ENCODE results near the gene DNAJC18.

DNA sequence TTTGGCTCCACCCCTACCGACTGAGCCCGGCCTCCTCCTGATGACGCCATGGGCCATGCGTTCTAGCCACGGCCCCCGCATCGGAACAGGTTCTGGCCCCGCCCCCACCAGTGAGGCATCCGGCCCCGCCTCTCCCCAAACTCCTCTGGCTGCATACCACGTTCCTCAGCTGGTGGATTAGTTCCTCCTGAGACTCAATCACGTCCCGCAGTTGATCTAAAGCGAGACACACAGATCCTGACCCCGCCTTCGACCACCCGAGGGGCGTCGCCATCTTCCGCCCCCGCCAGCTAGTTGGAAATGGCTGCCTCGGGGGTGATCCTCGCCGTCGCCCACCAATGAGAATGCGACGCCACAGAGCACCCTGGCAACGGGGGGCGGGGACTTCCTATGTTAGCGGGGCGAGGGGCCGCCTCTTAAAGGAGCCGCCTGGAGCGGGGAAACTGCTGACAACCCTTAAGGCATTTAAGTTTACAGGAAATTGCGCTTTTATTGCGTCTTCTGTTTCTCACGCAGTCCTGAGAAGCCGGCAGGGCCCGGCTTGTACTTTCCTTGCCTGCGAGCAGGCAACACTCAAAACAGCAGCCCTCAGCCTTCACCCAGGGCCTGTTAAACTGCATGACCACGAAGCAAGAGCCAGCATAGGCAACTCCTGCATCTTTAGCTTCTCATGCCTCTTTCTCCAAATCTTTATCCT, 35.4 kb downstream of the DNAJC18 start, which contains the start of gene SPATA24:
- TF ChIP-seq, protein P1, sequence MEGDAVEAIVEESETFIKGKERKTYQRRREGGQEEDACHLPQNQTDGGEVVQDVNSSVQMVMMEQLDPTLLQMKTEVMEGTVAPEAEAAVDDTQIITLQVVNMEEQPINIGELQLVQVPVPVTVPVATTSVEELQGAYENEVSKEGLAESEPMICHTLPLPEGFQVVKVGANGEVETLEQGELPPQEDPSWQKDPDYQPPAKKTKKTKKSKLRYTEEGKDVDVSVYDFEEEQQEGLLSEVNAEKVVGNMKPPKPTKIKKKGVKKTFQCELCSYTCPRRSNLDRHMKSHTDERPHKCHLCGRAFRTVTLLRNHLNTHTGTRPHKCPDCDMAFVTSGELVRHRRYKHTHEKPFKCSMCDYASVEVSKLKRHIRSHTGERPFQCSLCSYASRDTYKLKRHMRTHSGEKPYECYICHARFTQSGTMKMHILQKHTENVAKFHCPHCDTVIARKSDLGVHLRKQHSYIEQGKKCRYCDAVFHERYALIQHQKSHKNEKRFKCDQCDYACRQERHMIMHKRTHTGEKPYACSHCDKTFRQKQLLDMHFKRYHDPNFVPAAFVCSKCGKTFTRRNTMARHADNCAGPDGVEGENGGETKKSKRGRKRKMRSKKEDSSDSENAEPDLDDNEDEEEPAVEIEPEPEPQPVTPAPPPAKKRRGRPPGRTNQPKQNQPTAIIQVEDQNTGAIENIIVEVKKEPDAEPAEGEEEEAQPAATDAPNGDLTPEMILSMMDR (conservative IDR thresholded peaks at IDR 0.05; ENCODE audit: low read length), result no peak
- TF ChIP-seq EZH2phosphoT487 (IDR thresholded peaks at IDR 0.05; ENCODE audit: borderline replicate concordance), result no peak
